Uterus (tissue), 2 donors: Measurements from ENCODE around the gene CNDP2.
"Not testable (repeated sequence)": the region's sequence is repeated elsewhere in the genome, so short reads cannot be mapped to it uniquely, and the experiment has no call there.

ENCODE experiments used
- POLR2A ChIP-seq, 2 donors: fragments of 450-650 bp; IDR thresholded peaks; one replicate each; pipeline ENCODE4 v1.6.1; 2016; ENCODE audit warnings: antibody characterized with exemption in 2 of 2, mild to moderate bottlenecking in 1 of 2, moderate library complexity in 1 of 2
- TF ChIP-seq, protein P1 (sequence below), 4 experiments: fragments of 200-600 bp in 2 of 4; fragments of 450-650 bp in 2 of 4; sonication (generic) in 2 of 4; IDR thresholded peaks; one replicate each; pipeline ENCODE4 v1.5.1; 2016 to 2019; ENCODE audit warnings: antibody characterized with exemption in 4 of 4, mild to moderate bottlenecking in 2 of 4, moderate library complexity in 1 of 4

DNA sequence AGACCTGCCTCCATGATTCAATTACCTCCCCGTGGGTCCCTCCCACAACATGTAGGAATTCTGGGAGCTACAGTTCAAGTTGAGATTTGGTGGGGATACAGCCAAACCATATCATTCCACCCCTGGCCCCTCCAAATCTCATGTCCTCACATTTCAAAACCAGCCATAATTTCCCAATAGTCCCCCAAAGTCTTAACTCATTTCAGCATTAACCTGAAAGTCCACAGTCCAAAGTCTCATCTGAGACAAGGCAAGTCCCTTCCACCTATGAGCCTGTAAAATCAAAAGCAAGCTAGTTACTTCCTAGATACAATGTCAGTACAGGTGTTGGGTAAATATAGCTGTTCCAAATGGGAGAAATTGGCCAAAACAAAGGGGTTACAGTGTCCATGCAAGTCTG lies 69.0 kb downstream of the CNDP2 start:
- TF ChIP-seq POLR2A (IDR thresholded peaks at IDR 0.05): not testable (repeated sequence)
- TF ChIP-seq, protein P1, sequence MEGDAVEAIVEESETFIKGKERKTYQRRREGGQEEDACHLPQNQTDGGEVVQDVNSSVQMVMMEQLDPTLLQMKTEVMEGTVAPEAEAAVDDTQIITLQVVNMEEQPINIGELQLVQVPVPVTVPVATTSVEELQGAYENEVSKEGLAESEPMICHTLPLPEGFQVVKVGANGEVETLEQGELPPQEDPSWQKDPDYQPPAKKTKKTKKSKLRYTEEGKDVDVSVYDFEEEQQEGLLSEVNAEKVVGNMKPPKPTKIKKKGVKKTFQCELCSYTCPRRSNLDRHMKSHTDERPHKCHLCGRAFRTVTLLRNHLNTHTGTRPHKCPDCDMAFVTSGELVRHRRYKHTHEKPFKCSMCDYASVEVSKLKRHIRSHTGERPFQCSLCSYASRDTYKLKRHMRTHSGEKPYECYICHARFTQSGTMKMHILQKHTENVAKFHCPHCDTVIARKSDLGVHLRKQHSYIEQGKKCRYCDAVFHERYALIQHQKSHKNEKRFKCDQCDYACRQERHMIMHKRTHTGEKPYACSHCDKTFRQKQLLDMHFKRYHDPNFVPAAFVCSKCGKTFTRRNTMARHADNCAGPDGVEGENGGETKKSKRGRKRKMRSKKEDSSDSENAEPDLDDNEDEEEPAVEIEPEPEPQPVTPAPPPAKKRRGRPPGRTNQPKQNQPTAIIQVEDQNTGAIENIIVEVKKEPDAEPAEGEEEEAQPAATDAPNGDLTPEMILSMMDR (IDR thresholded peaks at IDR 0.05): not testable (repeated sequence)
